Peyer's patch (tissue), 4 donors: ENCODE measurements around the gene HDAC4. TPM values are rescaled to one million over a fixed set of nuclear protein-coding genes. Genes with fewer than 3 reads are reported as not detected.

Experiments used
- DNase-seq, 3 donors: peaks; one replicate each; pipeline ENCODE4 v3.0.0-alpha.2; 2017 to 2019
- H3K27ac ChIP-seq, 4 donors: fragments of 200-600 bp; sonication (generic); one replicate each; pipeline ENCODE4 v1.5.1; 2016 to 2019
- H3K27me3 ChIP-seq, 2 donors: fragments of 200-600 bp; sonication (generic); one replicate each; pipeline ENCODE4 v1.5.1; 2019
- H3K36me3 ChIP-seq, 3 donors: fragments of 200-600 bp; sonication (generic); one replicate each; pipeline ENCODE4 v1.5.1; 2016 to 2019
- H3K4me1 ChIP-seq, 4 donors: fragments of 200-600 bp; sonication (generic); one replicate each; pipeline ENCODE4 v1.5.1; 2016 to 2019
- H3K4me3 ChIP-seq, 4 donors: fragments of 200-600 bp; sonication (generic); 1 replicate in 3 of 4; 2 replicates in 1 of 4; pipeline ENCODE4 v1.5.1; 2016 to 2019; ENCODE audit warnings: mild to moderate bottlenecking in 1 of 4
- H3K9me3 ChIP-seq, 4 donors: fragments of 200-600 bp; sonication (generic); one replicate each; pipeline ENCODE4 v1.5.1; 2016 to 2019; ENCODE audit warnings: mild to moderate bottlenecking in 1 of 4
- CTCF ChIP-seq, 6 experiments: fragments of 450-650 bp in 4 of 6; fragments of 200-600 bp in 2 of 6; sonication (generic) in 1 of 6; IDR thresholded peaks; one replicate each; pipeline ENCODE4 v1.5.1; 2017 to 2019; ENCODE audit warnings: antibody characterized with exemption in 6 of 6, mild to moderate bottlenecking in 3 of 6, moderate library complexity in 1 of 6
- POLR2A ChIP-seq, 2 donors: fragments of 450-650 bp; IDR thresholded peaks; one replicate each; pipeline ENCODE4 v1.5.1; 2017; ENCODE audit warnings: antibody characterized with exemption in 2 of 2, mild to moderate bottlenecking in 2 of 2, moderate library complexity in 2 of 2
- total RNA-seq, 4 donors: library from RNA; depleted of rRNA; stranded (reverse); fragments of >200 nt; gene quantifications; one replicate each; pipeline ENCODE4 v1.1.0, GENCODE V29; 2016

HDAC4 gene
- total RNA-seq, 4 donors from 2014 or later: 28.9 to 198 (median 102) TPM

GRCh38 chr2:239084007-239084406 is 316.8 kb downstream of the HDAC4 start:
- no peak for DNase-seq
- Histone ChIP-seq H3K27ac (no peak overlapping the region), H3K27me3 (no peaks in the 10 kb centered on the region), H3K9me3 (no peaks in the 10 kb centered on the region), H3K36me3 (peaks cover 0 to 62% (median 0%) of the 10 kb centered on the region in 3 donors), H3K4me3 (no peak overlapping the region), H3K4me1 (no peaks in the 10 kb centered on the region)
- TF ChIP-seq CTCF (IDR thresholded peaks at IDR 0.05) (no peak), POLR2A (IDR thresholded peaks at IDR 0.05) (no peak)

GRCh38 chr2:239082425-239082824 is 318.4 kb downstream of the HDAC4 start:
- H3K4me3 ChIP-seq: no peak overlapping the region
- H3K27ac ChIP-seq: no peak overlapping the region
- no peak for DNase-seq
- no peaks in the 10 kb centered on the region for H3K27me3 ChIP-seq
- H3K36me3 ChIP-seq: peaks cover 0 to 63% (median 0%) of the 10 kb centered on the region in 3 donors
- TF ChIP-seq POLR2A (IDR thresholded peaks at IDR 0.05) (no peak), CTCF (IDR thresholded peaks at IDR 0.05) (no peak)
- no peaks in the 10 kb centered on the region for H3K9me3 ChIP-seq
- H3K4me1 ChIP-seq: no peaks in the 10 kb centered on the region

GRCh38 chr2:239081622-239082021 is 319.2 kb downstream of the HDAC4 start:
- Histone ChIP-seq H3K36me3 (peaks cover 0 to 62% (median 0%) of the 10 kb centered on the region in 3 donors), H3K27ac (no peak overlapping the region), H3K9me3 (no peaks in the 10 kb centered on the region), H3K4me1 (no peaks in the 10 kb centered on the region), H3K4me3 (no peak overlapping the region), H3K27me3 (no peaks in the 10 kb centered on the region)
- DNase-seq: no peak
- TF ChIP-seq CTCF (IDR thresholded peaks at IDR 0.05) (no peak), POLR2A (IDR thresholded peaks at IDR 0.05) (no peak)

- no peak for DNase-seq
- no peaks in the 10 kb centered on the region for H3K9me3 ChIP-seq
- no peak overlapping the region for H3K27ac ChIP-seq
- peaks cover 0 to 6% (median 0%) of the 10 kb centered on the region in 4 donors for H3K4me1 ChIP-seq
- H3K4me3 ChIP-seq: no peak overlapping the region
- H3K36me3 ChIP-seq: peaks cover 0 to 66% (median 0%) of the 10 kb centered on the region in 3 donors
- H3K27me3 ChIP-seq: no peaks in the 10 kb centered on the region
- no peak for TF ChIP-seq POLR2A (IDR thresholded peaks at IDR 0.05)
- no peak for TF ChIP-seq CTCF (IDR thresholded peaks at IDR 0.05)
Measured at GRCh38 chr2:239081046-239081445, 319.8 kb downstream of the HDAC4 start.

GRCh38 chr2:239079671-239080294 is 321.0 kb downstream of the HDAC4 start:
- Histone ChIP-seq H3K27ac (no peak overlapping the region), H3K27me3 (no peaks in the 10 kb centered on the region), H3K9me3 (no peaks in the 10 kb centered on the region), H3K4me3 (no peak overlapping the region), H3K36me3 (peaks cover 0 to 74% (median 0%) of the 10 kb centered on the region in 3 donors), H3K4me1 (peaks cover 0 to 8% (median 0%) of the 10 kb centered on the region in 4 donors)
- no peak for DNase-seq
- TF ChIP-seq POLR2A (IDR thresholded peaks at IDR 0.05) (no peak), CTCF (IDR thresholded peaks at IDR 0.05) (no peak)
